ENCODE results near the gene HKDC1.

Gene HKDC1

GRCh38 chr10:69226919-69227450, 6.9 kb downstream of the HKDC1 start:
- H3K4me1 Mint-ChIP-seq = peaks cover 65% of the 10 kb centered on the region
- no peak overlapping the region for H3K4me3 Mint-ChIP-seq
- DNase-seq (no peak), ATAC-seq (no peak)
- peaks cover 13% of the 10 kb centered on the region for H3K27me3 Mint-ChIP-seq
- H3K27ac Mint-ChIP-seq = no peak overlapping the region
- H3K9me3 Mint-ChIP-seq = no peaks in the 10 kb centered on the region

- no peaks in the 10 kb centered on the region for H3K9me3 Mint-ChIP-seq
- H3K4me1 Mint-ChIP-seq = peaks cover 65% of the 10 kb centered on the region
- peak overlapping the region; percentile 84 to 87 for H3K4me3 Mint-ChIP-seq
- DNase-seq (no peak), ATAC-seq (no peak)
- H3K27me3 Mint-ChIP-seq = peaks cover 13% of the 10 kb centered on the region
- peak overlapping the region in 1 of 2 donors; percentile 73 for H3K27ac Mint-ChIP-seq
Observed at GRCh38 chr10:69228151-69228550, 8.0 kb downstream of the HKDC1 start.

- DNase-seq (no peak), ATAC-seq (no peak)
- no peaks in the 10 kb centered on the region for H3K9me3 Mint-ChIP-seq
- peaks cover 64% of the 10 kb centered on the region for H3K4me1 Mint-ChIP-seq
- H3K27ac Mint-ChIP-seq = peak overlapping the region in 1 of 2 donors; percentile 98
- H3K27me3 Mint-ChIP-seq = peaks cover 13% of the 10 kb centered on the region
- H3K4me3 Mint-ChIP-seq = peak overlapping the region; percentile 84 to 87
Observed at GRCh38 chr10:69229616-69229916, 9.4 kb downstream of the HKDC1 start.

DNA sequence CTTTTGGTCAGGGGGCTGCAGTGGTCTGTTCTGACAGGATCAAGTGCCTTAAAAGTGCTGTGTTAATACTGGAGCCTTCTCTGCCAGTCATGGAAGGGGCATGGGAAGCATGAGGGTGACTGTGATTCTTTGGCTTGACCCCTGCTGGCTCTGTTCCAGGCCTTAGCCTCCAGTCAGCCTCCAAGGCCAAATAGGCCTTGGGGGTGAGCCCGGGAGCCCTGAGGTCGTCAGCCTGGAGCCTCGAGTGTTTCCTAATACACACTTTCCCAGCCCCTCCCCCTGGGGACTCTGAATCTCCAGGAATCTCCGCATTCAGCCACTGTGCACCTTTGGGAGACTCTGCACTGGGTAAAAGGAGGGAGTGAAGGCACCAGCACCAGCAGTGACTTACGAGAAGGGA, 10.0 kb downstream of the HKDC1 start:
- no peak for DNase-seq
- peaks cover 58% of the 10 kb centered on the region for H3K4me1 Mint-ChIP-seq
- H3K27me3 Mint-ChIP-seq = peaks cover 13% of the 10 kb centered on the region
- ATAC-seq = no peak
- peak overlapping the region; percentile 84 to 87 for H3K4me3 Mint-ChIP-seq
- H3K9me3 Mint-ChIP-seq = no peaks in the 10 kb centered on the region
- H3K27ac Mint-ChIP-seq = no peak overlapping the region

- H3K4me3 Mint-ChIP-seq = no peak overlapping the region
- ATAC-seq (no peak), DNase-seq (no peak)
- no peaks in the 10 kb centered on the region for H3K9me3 Mint-ChIP-seq
- H3K27ac Mint-ChIP-seq = peak overlapping the region in 1 of 2 donors; percentile 0
- H3K4me1 Mint-ChIP-seq = peaks cover 49% of the 10 kb centered on the region
- H3K27me3 Mint-ChIP-seq = peaks cover 13% of the 10 kb centered on the region
Observed at GRCh38 chr10:69232252-69232651, 12.1 kb downstream of the HKDC1 start.

DNA sequence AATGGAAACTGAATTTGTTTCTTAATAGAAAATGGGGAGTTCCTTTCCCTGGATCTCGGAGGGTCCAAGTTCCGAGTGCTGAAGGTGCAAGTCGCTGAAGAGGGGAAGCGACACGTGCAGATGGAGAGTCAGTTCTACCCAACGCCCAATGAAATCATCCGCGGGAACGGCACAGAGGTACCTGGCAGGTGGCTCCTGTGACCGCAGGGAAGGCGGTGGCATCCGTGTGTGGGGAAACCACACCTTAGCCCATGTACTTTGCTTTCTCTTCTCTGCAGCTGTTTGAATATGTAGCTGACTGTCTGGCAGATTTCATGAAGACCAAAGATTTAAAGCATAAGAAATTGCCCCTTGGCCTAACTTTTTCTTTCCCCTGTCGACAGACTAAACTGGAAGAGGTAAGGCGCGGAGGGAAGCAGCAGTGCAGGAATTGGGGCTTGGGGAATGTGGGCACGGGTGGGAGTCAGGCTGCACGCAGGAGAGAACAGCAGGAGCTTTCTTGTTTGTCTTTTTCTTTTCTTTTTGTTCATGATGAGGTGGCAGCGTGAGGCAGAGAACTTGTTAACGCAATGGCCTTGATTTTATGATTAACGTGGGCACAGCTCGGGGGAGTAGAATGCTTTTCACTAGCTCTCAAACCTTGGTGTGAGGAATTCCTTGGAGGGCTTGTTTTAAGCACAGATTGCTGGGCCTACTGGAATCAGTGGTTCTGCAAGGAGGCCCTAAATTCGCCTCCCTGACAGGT, 12.8 kb downstream of the HKDC1 start:
- Mint-ChIP-seq H3K4me1 (peaks cover 42% of the 10 kb centered on the region), H3K27ac (peak overlapping the region in 1 of 2 donors; percentile 43), H3K9me3 (no peaks in the 10 kb centered on the region), H3K4me3 (peak overlapping the region; percentile 4 to 45), H3K27me3 (peaks cover 13% of the 10 kb centered on the region)
- no peak for ATAC-seq
- no peak for DNase-seq

GRCh38 chr10:69234447-69234846, 14.3 kb downstream of the HKDC1 start:
- DNase-seq = no peak
- peaks cover 27% of the 10 kb centered on the region for H3K4me1 Mint-ChIP-seq
- H3K27me3 Mint-ChIP-seq = peaks cover 13% of the 10 kb centered on the region
- no peak for ATAC-seq
- no peak overlapping the region for H3K27ac Mint-ChIP-seq
- no peak overlapping the region for H3K4me3 Mint-ChIP-seq
- no peaks in the 10 kb centered on the region for H3K9me3 Mint-ChIP-seq

- Mint-ChIP-seq H3K27ac (no peak overlapping the region), H3K27me3 (no peaks in the 10 kb centered on the region), H3K4me3 (peak overlapping the region in 1 of 2 donors; percentile 11)
Observed at GRCh38 chr10:69237528-69238159, 17.5 kb downstream of the HKDC1 start.

DNA sequence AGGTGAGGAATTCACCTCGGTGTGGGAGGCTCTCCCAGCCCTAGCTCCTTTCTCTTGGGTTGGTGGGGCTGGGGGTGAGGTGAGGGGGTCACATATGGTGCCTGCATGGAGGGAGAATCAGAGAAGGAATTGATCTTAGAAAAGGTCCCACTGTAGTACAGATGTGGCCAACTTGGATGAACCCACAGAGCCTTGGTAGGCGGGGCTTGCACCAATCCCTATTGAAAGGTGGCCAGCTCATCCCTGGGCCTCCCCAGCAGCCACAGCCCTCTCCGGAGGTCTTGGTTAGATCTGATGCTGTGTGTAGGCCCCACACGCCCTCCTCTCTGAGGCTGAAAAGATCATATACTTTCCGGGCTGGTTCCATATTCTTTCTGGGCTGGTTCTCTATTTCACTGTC, 19.0 kb downstream of the HKDC1 start:
- no peak overlapping the region for H3K27ac Mint-ChIP-seq
- no peaks in the 10 kb centered on the region for H3K27me3 Mint-ChIP-seq
- no peaks in the 10 kb centered on the region for H3K4me1 Mint-ChIP-seq

More at GRCh38 chr10:69237528-69238159, 17.5 kb downstream of the HKDC1 start:
- peak; percentile 99 for ATAC-seq
- peak; percentile 82 to 83 for DNase-seq
- no peaks in the 10 kb centered on the region for H3K9me3 Mint-ChIP-seq
- peaks cover 9% of the 10 kb centered on the region for H3K4me1 Mint-ChIP-seq

DNA sequence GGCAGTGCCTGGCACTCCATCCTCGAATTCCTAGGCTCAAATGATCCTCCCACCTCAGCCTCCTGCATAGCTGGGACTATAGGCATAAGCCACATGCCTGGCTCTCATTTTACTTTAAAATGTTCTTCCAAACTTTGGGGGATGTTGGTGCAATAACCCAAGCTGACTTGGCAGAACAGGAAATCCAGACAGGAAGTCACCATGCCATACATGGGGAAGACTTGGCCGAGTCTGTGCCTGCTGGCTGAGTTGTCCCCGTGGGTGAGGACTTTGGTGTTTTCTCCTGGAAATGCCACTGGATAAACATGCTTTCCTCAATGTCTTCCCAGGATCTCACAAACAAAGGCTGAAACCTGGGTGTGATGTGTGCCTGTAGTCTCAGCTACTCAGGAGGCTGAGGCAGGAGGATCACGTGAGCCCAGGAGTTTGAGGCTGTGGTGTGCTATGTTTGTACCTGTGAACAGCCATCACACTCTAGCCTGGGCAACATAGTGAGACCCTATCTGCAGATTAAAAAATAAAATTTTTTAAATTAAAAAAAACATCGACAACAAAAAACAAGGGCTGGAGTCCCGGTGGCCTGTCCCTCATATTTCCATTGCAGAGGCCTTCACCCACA, 19.8 kb downstream of the HKDC1 start:
- ATAC-seq (no peak), DNase-seq (no peak)
- Mint-ChIP-seq H3K4me3 (no peak overlapping the region), H3K27ac (peak overlapping the region in 1 of 2 donors; percentile 11), H3K4me1 (no peaks in the 10 kb centered on the region), H3K27me3 (no peaks in the 10 kb centered on the region), H3K9me3 (no peaks in the 10 kb centered on the region)

More for the DNA sequence above, 19.0 kb downstream of the HKDC1 start:
- ATAC-seq (no peak), DNase-seq (no peak)
- Mint-ChIP-seq H3K4me3 (no peak overlapping the region), H3K9me3 (no peaks in the 10 kb centered on the region)

GRCh38 chr10:69240455-69240854, 20.3 kb downstream of the HKDC1 start:
- no peak overlapping the region for H3K4me3 Mint-ChIP-seq
- H3K27me3 Mint-ChIP-seq = no peaks in the 10 kb centered on the region
- H3K27ac Mint-ChIP-seq = no peak overlapping the region
- no peaks in the 10 kb centered on the region for H3K4me1 Mint-ChIP-seq
- DNase-seq (no peak), ATAC-seq (no peak)
- no peaks in the 10 kb centered on the region for H3K9me3 Mint-ChIP-seq

- ATAC-seq (no peak), DNase-seq (no peak)
- Mint-ChIP-seq H3K9me3 (no peaks in the 10 kb centered on the region), H3K27ac (no peak overlapping the region), H3K4me3 (no peak overlapping the region), H3K27me3 (no peaks in the 10 kb centered on the region), H3K4me1 (no peaks in the 10 kb centered on the region)
Observed at GRCh38 chr10:69241575-69241974, 21.4 kb downstream of the HKDC1 start.

DNA sequence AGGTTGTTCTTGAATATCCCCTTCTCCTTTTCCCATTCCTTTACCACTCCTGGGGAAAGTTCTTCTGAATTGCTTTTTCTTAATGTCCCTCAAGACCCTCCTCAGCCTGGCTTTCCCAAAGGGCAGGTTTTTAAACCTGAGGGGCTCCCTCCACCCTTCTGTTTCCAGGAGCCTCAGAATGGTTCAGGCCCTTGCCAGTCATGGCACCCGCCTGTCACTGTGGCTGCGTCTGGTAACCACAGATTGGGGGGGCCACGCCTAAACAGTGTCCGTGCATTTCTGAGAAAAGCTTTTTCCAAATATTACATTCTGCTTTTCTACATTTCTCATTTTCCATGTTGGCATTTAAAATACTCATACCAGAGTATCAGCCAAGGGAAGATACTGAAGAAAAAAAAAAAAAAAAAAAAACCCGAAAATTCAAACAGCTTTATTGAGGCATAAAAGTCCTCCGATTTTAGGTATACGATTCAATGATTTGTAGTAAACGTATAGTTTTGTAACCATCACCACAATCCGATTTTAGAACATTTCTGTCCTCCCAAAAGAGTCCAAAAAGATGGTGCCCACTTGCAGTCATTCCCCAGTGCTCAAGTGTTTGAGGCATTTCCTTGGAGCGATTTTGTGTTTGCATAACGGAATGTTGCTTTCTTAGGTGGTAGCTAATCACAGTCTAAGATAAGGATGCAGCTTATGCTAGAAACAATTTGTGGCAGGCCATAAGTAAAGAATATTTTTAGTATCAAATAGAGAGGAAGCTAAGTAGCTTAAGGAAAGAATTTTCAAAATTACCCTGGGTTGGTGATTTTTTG, 22.1 kb downstream of the HKDC1 start:
- H3K4me3 Mint-ChIP-seq = no peak overlapping the region
- no peak overlapping the region for H3K27ac Mint-ChIP-seq
- DNase-seq (no peak), ATAC-seq (no peak)
- H3K4me1 Mint-ChIP-seq = no peaks in the 10 kb centered on the region
- no peaks in the 10 kb centered on the region for H3K27me3 Mint-ChIP-seq
- no peaks in the 10 kb centered on the region for H3K9me3 Mint-ChIP-seq

DNA sequence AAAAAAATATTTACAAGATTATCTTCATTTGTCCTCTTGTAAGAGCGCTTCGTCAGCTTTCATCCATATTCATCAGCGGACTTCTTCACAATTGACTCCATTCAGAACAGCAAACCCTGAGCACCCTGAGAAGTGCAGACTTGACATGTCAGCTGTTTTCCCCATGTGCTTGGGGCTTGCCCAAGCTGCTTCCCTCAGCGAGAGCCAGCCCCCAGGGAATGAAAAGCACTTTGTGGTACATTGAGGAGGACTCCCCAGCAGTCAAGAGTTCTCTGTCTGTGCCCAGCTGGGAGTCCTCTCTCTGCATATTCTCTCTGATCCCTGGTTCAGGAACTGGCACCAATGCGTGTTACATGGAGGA, 22.7 kb downstream of the HKDC1 start:
- DNase-seq (no peak), ATAC-seq (no peak)
- no peaks in the 10 kb centered on the region for H3K4me1 Mint-ChIP-seq
- no peaks in the 10 kb centered on the region for H3K9me3 Mint-ChIP-seq
- no peaks in the 10 kb centered on the region for H3K27me3 Mint-ChIP-seq
- no peak overlapping the region for H3K27ac Mint-ChIP-seq
- H3K4me3 Mint-ChIP-seq = no peak overlapping the region

DNA sequence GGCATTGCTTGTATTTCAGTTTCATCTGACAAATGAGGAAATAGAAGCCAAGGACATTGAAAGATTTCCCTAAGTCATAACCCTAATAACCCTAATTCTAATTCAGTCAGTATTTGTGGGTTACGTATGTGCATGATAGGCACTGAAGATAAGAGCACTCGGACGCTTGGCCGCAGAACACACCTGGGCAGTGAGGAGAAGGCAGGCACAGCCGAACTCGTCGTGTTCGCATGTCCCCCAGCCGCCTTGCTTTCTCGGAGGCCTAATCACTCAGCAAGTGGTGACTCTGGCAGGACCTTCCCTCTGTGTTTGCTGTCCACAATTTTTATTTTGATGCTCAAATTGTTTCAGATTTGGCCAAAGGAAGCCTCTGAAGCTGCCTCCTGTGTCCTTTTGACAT, 23.7 kb downstream of the HKDC1 start:
- Mint-ChIP-seq H3K4me1 (no peaks in the 10 kb centered on the region), H3K4me3 (no peak overlapping the region), H3K27me3 (no peaks in the 10 kb centered on the region), H3K27ac (no peak overlapping the region), H3K9me3 (no peaks in the 10 kb centered on the region)
- no peak for DNase-seq
- ATAC-seq = no peak

Measured in stimulated activated naive CD8-positive, alpha-beta T cell treated with anti-CD3 and anti-CD28 coated beads, Interleukin-15, amount 100 ng/mL, for 72 hours (primary cell).